ENCODE measurements around the gene CCL3. TPM values are rescaled to one million over a fixed set of nuclear protein-coding genes. Genes with fewer than 3 reads are reported as not detected.

CCL3 gene
- total RNA-seq, 3 donors from 2014 or later (not counting 1 experiment from before 2014, with no cell fraction given) = 381 to 547 (median 450) TPM

DNA sequence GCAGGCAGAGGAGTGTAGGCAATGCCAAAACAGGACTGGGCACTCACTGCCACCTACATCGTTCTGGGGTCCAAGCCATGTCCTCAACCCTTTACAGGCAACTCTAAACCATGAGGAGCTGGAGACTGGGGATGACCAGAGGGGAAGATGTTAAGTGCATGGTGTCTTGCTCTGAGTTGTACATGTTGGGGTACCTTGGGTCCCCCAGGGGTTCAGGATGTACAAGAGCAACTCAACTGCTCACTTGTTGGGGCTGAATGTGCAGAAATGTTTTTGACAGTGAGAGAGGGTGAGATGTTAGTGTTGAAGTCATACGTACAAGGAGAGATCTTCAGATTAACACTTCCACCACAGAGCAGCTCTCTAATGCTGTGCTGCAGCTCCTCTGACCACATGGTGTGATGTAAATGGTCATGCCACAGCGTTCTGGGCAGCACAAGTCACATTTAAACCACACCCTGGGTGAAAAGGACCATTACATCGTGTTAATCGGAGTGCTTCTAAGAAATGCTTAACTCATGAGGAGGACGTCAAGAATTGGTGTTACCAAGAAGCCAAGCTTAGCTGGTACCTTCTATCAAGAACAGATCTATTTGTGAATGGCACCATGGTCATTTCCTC is 23.5 kb downstream of the CCL3 start:
- Histone ChIP-seq H3K4me1 (ENCODE audit: control insufficient read depth, insufficient read depth, low read length) (peaks cover 61% of the 10 kb centered on the region), H3K4me3 (ENCODE audit: low read length) (no peak overlapping the region), H3K27ac (ENCODE audit: low read length) (peak overlapping the region; percentile 82), H3K27me3 (ENCODE audit: control insufficient read depth, insufficient read depth, low read length) (no peaks in the 10 kb centered on the region), H3K9me3 (ENCODE audit: control insufficient read depth, insufficient read depth, low read length) (no peaks in the 10 kb centered on the region), H3K36me3 (ENCODE audit: control insufficient read depth, insufficient read depth, low read length) (no peaks in the 10 kb centered on the region)
- Mint-ChIP-seq H3K4me1 (peaks cover 88 to 97% of the 10 kb centered on the region in 2 donors), H3K4me3 (peak overlapping the region; percentile 76), H3K9me3 (peaks cover 0 to 2% of the 10 kb centered on the region in 2 donors), H3K27ac (peak overlapping the region; percentile 95 to 96), H3K27me3 (ENCODE audit: low read depth in 2 of 2) (no peaks in the 10 kb centered on the region), H3K36me3 (no peaks in the 10 kb centered on the region)
- intact Hi-C loops (cut with micrococcal nuclease) = loop anchor here (1.0 to 5.0 kb wide), 6 partner anchors 16 to 176 kb away; partner anchors contain the start of gene CCL3
- 37% methylated on average over 5 of the region's 6 CpGs for WGBS (ENCODE audit: insufficient coverage)
- TF ChIP-seq, protein P1, sequence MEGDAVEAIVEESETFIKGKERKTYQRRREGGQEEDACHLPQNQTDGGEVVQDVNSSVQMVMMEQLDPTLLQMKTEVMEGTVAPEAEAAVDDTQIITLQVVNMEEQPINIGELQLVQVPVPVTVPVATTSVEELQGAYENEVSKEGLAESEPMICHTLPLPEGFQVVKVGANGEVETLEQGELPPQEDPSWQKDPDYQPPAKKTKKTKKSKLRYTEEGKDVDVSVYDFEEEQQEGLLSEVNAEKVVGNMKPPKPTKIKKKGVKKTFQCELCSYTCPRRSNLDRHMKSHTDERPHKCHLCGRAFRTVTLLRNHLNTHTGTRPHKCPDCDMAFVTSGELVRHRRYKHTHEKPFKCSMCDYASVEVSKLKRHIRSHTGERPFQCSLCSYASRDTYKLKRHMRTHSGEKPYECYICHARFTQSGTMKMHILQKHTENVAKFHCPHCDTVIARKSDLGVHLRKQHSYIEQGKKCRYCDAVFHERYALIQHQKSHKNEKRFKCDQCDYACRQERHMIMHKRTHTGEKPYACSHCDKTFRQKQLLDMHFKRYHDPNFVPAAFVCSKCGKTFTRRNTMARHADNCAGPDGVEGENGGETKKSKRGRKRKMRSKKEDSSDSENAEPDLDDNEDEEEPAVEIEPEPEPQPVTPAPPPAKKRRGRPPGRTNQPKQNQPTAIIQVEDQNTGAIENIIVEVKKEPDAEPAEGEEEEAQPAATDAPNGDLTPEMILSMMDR (IDR thresholded peaks at IDR 0.05) = no peak
- ATAC-seq = peak; percentile 81 to 94 (median 93)
- DNase-seq = peak; percentile 67 to 78

DNA sequence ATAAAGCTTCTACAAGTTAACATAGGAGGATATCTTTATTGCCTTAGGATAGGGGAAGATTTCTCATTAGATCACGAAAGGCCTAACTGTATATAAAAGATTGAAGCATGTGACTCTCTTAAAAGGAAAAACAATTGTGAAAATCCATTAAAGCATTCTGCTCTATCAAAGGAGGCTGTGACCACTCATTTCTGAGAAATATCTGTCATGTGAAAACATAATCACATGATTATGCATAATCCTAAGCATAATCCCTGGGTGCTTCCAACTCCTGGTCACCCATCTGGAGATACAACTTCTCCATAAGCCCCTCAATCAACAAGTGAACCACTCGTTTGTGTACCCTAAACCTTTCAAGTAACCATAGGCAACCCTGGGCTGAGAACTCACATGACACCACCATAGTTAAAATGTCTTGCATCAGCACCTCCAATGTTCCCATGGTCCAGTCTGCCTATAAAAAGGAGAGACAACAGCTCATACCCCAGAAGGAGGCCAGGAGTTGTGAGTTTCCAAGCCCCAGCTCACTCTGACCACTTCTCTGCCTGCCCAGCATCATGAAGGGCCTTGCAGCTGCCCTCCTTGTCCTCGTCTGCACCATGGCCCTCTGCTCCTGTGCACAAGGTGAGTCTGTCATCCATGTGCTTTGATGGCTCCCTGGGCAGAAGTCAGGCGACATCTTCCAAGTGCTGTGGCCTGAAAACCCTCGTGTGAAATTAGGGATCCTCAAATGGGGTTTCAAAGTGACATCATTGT is 26.0 kb downstream of the CCL3 start, which contains the start of gene CCL18:
Gene CCL18, plus strand, starts transcription at position 487 of the 756 bp plus-strand sequence. Its CDS starts 71 bp downstream, at position 558.
- TF ChIP-seq, protein P1 (IDR thresholded peaks at IDR 0.05) = no peak
- peak within 1 kb of the TSS; percentile 11 for H3K4me3 Mint-ChIP-seq
- 90% methylated on average over 4 of the region's 5 CpGs for WGBS (ENCODE audit: insufficient coverage)
- H3K4me1 Mint-ChIP-seq = peaks cover 77 to 82% of the 10 kb centered on the region in 2 donors
- Histone ChIP-seq H3K27ac (ENCODE audit: low read length) (peak within 1 kb of the TSS; percentile 82), H3K36me3 (ENCODE audit: control insufficient read depth, insufficient read depth, low read length) (no peaks in the 10 kb centered on the region), H3K4me1 (ENCODE audit: control insufficient read depth, insufficient read depth, low read length) (peaks cover 40% of the 10 kb centered on the region), H3K4me3 (ENCODE audit: low read length) (no peak within 1 kb of the TSS), H3K9me3 (ENCODE audit: control insufficient read depth, insufficient read depth, low read length) (no peaks in the 10 kb centered on the region), H3K27me3 (ENCODE audit: control insufficient read depth, insufficient read depth, low read length) (no peaks in the 10 kb centered on the region)
- no peaks in the 10 kb centered on the region for H3K36me3 Mint-ChIP-seq
- no peaks in the 10 kb centered on the region for H3K27me3 Mint-ChIP-seq (ENCODE audit: low read depth in 2 of 2)
- H3K9me3 Mint-ChIP-seq = peaks cover 0 to 2% of the 10 kb centered on the region in 2 donors
- ATAC-seq = no peak
- peak within 1 kb of the TSS; percentile 95 to 96 for H3K27ac Mint-ChIP-seq
- intact Hi-C loops (cut with micrococcal nuclease) = no loop called here
- no peak for DNase-seq

DNA sequence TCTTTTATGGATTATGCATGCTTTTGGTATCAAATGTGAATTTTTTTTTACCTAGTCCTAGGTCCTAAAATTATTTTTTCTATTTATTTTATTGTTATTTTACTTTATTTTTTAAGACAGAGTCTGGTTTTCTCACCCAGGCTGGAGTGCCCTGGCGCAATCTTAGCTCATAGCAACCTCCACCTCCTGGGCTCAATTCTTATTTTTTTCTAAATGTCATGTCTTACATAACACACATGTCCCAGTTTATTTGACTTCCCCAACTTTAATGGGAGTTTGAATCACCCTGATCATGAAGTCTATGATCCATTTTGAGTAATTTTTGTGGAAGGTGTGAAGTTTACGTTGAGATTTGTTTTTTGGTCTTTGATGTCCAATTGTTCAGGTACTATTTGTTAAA is 29.1 kb downstream of the CCL3 start:
- TF ChIP-seq, protein P1 (IDR thresholded peaks at IDR 0.05) = no peak
- Histone ChIP-seq H3K27me3 (ENCODE audit: control insufficient read depth, insufficient read depth, low read length) (no peaks in the 10 kb centered on the region), H3K9me3 (ENCODE audit: control insufficient read depth, insufficient read depth, low read length) (no peaks in the 10 kb centered on the region), H3K4me1 (ENCODE audit: control insufficient read depth, insufficient read depth, low read length) (peaks cover 16% of the 10 kb centered on the region), H3K36me3 (ENCODE audit: control insufficient read depth, insufficient read depth, low read length) (no peaks in the 10 kb centered on the region), H3K27ac (ENCODE audit: low read length) (no peak overlapping the region), H3K4me3 (ENCODE audit: low read length) (no peak overlapping the region)
- Mint-ChIP-seq H3K27ac (no peak overlapping the region), H3K4me3 (no peak overlapping the region), H3K27me3 (ENCODE audit: low read depth in 2 of 2) (no peaks in the 10 kb centered on the region), H3K36me3 (no peaks in the 10 kb centered on the region), H3K4me1 (peaks cover 54 to 59% of the 10 kb centered on the region in 2 donors), H3K9me3 (peaks cover 0 to 2% of the 10 kb centered on the region in 2 donors)
- WGBS (ENCODE audit: insufficient coverage) = 94% methylated on average over 2 of the region's 2 CpGs
- ATAC-seq = no peak
- no peak for DNase-seq
- intact Hi-C loops (cut with micrococcal nuclease) = no loop called here
